Hepatocyte (in vitro differentiated cells): ENCODE data around the gene XIRP1.

Experiments
- CTCF ChIP-seq: fragments of 200-600 bp; sonication (generic); IDR thresholded peaks from 2 replicates; pipeline ENCODE4 v1.5.1; 2016; ENCODE audit warnings: antibody characterized with exemption, mild to moderate bottlenecking; ENCODE audit not compliant: poor library complexity
- EZH2 ChIP-seq: fragments of 200-600 bp; sonication (generic); IDR thresholded peaks from 2 replicates; pipeline ENCODE4 v1.6.1; 2016; ENCODE audit warnings: antibody characterized with exemption, mild to moderate bottlenecking, borderline replicate concordance

GRCh38 chr3:39186692-39187151 is 5.7 kb downstream of the XIRP1 start:
- TF ChIP-seq CTCF (no peak), EZH2 (no peak)
